Measurements from ENCODE around the gene LIMCH1.

Gene LIMCH1

GRCh38 chr4:41556526-41556925, 18.6 kb downstream of the LIMCH1 start:
- no peaks in the 10 kb centered on the region for H3K27me3 ChIP-seq (ENCODE audit: control insufficient read depth in 5 of 5, insufficient read depth in 4 of 5, low read length in 5 of 5)
- no peak overlapping the region for H3K27ac ChIP-seq (ENCODE audit: low read depth, low read length)
- no peak overlapping the region for H3K9ac ChIP-seq (ENCODE audit: low read length in 5 of 5)
- no peaks in the 10 kb centered on the region for H3K9me3 ChIP-seq (ENCODE audit: control insufficient read depth in 5 of 5, low read length in 5 of 5)
- H3K4me3 ChIP-seq (ENCODE audit: low read depth in 1 of 5, low read length in 5 of 5): no peak overlapping the region
- peaks cover 0 to 9% (median 4%) of the 10 kb centered on the region in 5 donors for H3K4me1 ChIP-seq (ENCODE audit: control insufficient read depth in 5 of 5, insufficient read depth in 5 of 5, low read length in 5 of 5)
- no peaks in the 10 kb centered on the region for H3K36me3 ChIP-seq (ENCODE audit: control insufficient read depth in 5 of 5, insufficient read depth in 5 of 5, low read length in 5 of 5)

- H3K4me1 ChIP-seq (ENCODE audit: control insufficient read depth in 5 of 5, insufficient read depth in 5 of 5, low read length in 5 of 5): peaks cover 0 to 25% (median 11%) of the 10 kb centered on the region in 5 donors
- H3K9ac ChIP-seq (ENCODE audit: low read length in 5 of 5): no peak overlapping the region
- H3K27ac ChIP-seq (ENCODE audit: low read depth, low read length): no peak overlapping the region
- H3K4me3 ChIP-seq (ENCODE audit: low read depth in 1 of 5, low read length in 5 of 5): no peak overlapping the region
- no peaks in the 10 kb centered on the region for H3K9me3 ChIP-seq (ENCODE audit: control insufficient read depth in 5 of 5, low read length in 5 of 5)
- no peaks in the 10 kb centered on the region for H3K36me3 ChIP-seq (ENCODE audit: control insufficient read depth in 5 of 5, insufficient read depth in 5 of 5, low read length in 5 of 5)
- H3K27me3 ChIP-seq (ENCODE audit: control insufficient read depth in 5 of 5, insufficient read depth in 4 of 5, low read length in 5 of 5): no peaks in the 10 kb centered on the region
Observed at GRCh38 chr4:41559940-41560516, 22.1 kb downstream of the LIMCH1 start.

- peaks cover 0 to 25% (median 10%) of the 10 kb centered on the region in 5 donors for H3K4me1 ChIP-seq (ENCODE audit: control insufficient read depth in 5 of 5, insufficient read depth in 5 of 5, low read length in 5 of 5)
- no peak overlapping the region for H3K9ac ChIP-seq (ENCODE audit: low read length in 5 of 5)
- H3K27me3 ChIP-seq (ENCODE audit: control insufficient read depth in 5 of 5, insufficient read depth in 4 of 5, low read length in 5 of 5): no peaks in the 10 kb centered on the region
- no peaks in the 10 kb centered on the region for H3K9me3 ChIP-seq (ENCODE audit: control insufficient read depth in 5 of 5, low read length in 5 of 5)
- H3K27ac ChIP-seq (ENCODE audit: low read depth, low read length): no peak overlapping the region
- H3K36me3 ChIP-seq (ENCODE audit: control insufficient read depth in 5 of 5, insufficient read depth in 5 of 5, low read length in 5 of 5): no peaks in the 10 kb centered on the region
- H3K4me3 ChIP-seq (ENCODE audit: low read depth in 1 of 5, low read length in 5 of 5): no peak overlapping the region
Observed at GRCh38 chr4:41561244-41561643, 23.3 kb downstream of the LIMCH1 start.

- Histone ChIP-seq H3K4me3 (ENCODE audit: low read depth in 1 of 5, low read length in 5 of 5) (no peak overlapping the region), H3K4me1 (ENCODE audit: control insufficient read depth in 5 of 5, insufficient read depth in 5 of 5, low read length in 5 of 5) (peaks cover 0 to 13% (median 4%) of the 10 kb centered on the region in 5 donors)
Observed at GRCh38 chr4:41567186-41567585, 29.2 kb downstream of the LIMCH1 start.

GRCh38 chr4:41568363-41568762, 30.4 kb downstream of the LIMCH1 start:
- H3K36me3 ChIP-seq (ENCODE audit: control insufficient read depth in 5 of 5, insufficient read depth in 5 of 5, low read length in 5 of 5): no peaks in the 10 kb centered on the region
- no peak overlapping the region for H3K4me3 ChIP-seq (ENCODE audit: low read depth in 1 of 5, low read length in 5 of 5)
- H3K27ac ChIP-seq (ENCODE audit: low read depth, low read length): no peak overlapping the region
- H3K4me1 ChIP-seq (ENCODE audit: control insufficient read depth in 5 of 5, insufficient read depth in 5 of 5, low read length in 5 of 5): peaks cover 0 to 15% (median 12%) of the 10 kb centered on the region in 5 donors
- H3K9me3 ChIP-seq (ENCODE audit: control insufficient read depth in 5 of 5, low read length in 5 of 5): no peaks in the 10 kb centered on the region
- no peaks in the 10 kb centered on the region for H3K27me3 ChIP-seq (ENCODE audit: control insufficient read depth in 5 of 5, insufficient read depth in 4 of 5, low read length in 5 of 5)
- H3K9ac ChIP-seq (ENCODE audit: low read length in 5 of 5): no peak overlapping the region

More at GRCh38 chr4:41567186-41567585, 29.2 kb downstream of the LIMCH1 start:
- no peak overlapping the region for H3K9ac ChIP-seq (ENCODE audit: low read length in 5 of 5)
- no peak overlapping the region for H3K27ac ChIP-seq (ENCODE audit: low read depth, low read length)
- H3K36me3 ChIP-seq (ENCODE audit: control insufficient read depth in 5 of 5, insufficient read depth in 5 of 5, low read length in 5 of 5): no peaks in the 10 kb centered on the region
- no peaks in the 10 kb centered on the region for H3K9me3 ChIP-seq (ENCODE audit: control insufficient read depth in 5 of 5, low read length in 5 of 5)
- no peaks in the 10 kb centered on the region for H3K27me3 ChIP-seq (ENCODE audit: control insufficient read depth in 5 of 5, insufficient read depth in 4 of 5, low read length in 5 of 5)

- H3K27ac ChIP-seq (ENCODE audit: low read depth, low read length): no peak overlapping the region
- H3K4me1 ChIP-seq (ENCODE audit: control insufficient read depth in 5 of 5, insufficient read depth in 5 of 5, low read length in 5 of 5): peaks cover 0 to 21% (median 18%) of the 10 kb centered on the region in 5 donors
- H3K9me3 ChIP-seq (ENCODE audit: control insufficient read depth in 5 of 5, low read length in 5 of 5): no peaks in the 10 kb centered on the region
- no peak overlapping the region for H3K4me3 ChIP-seq (ENCODE audit: low read depth in 1 of 5, low read length in 5 of 5)
- no peaks in the 10 kb centered on the region for H3K36me3 ChIP-seq (ENCODE audit: control insufficient read depth in 5 of 5, insufficient read depth in 5 of 5, low read length in 5 of 5)
- no peaks in the 10 kb centered on the region for H3K27me3 ChIP-seq (ENCODE audit: control insufficient read depth in 5 of 5, insufficient read depth in 4 of 5, low read length in 5 of 5)
- no peak overlapping the region for H3K9ac ChIP-seq (ENCODE audit: low read length in 5 of 5)
Observed at GRCh38 chr4:41569961-41570360, 32.0 kb downstream of the LIMCH1 start.

- H3K4me3 ChIP-seq (ENCODE audit: low read depth in 1 of 5, low read length in 5 of 5): no peak overlapping the region
- no peaks in the 10 kb centered on the region for H3K36me3 ChIP-seq (ENCODE audit: control insufficient read depth in 5 of 5, insufficient read depth in 5 of 5, low read length in 5 of 5)
- no peak overlapping the region for H3K9ac ChIP-seq (ENCODE audit: low read length in 5 of 5)
- H3K27ac ChIP-seq (ENCODE audit: low read depth, low read length): peak overlapping the region; percentile 8
- no peaks in the 10 kb centered on the region for H3K9me3 ChIP-seq (ENCODE audit: control insufficient read depth in 5 of 5, low read length in 5 of 5)
- H3K27me3 ChIP-seq (ENCODE audit: control insufficient read depth in 5 of 5, insufficient read depth in 4 of 5, low read length in 5 of 5): no peaks in the 10 kb centered on the region
- H3K4me1 ChIP-seq (ENCODE audit: control insufficient read depth in 5 of 5, insufficient read depth in 5 of 5, low read length in 5 of 5): peaks cover 0 to 23% (median 21%) of the 10 kb centered on the region in 5 donors
Observed at GRCh38 chr4:41571422-41571821, 33.5 kb downstream of the LIMCH1 start.

- Histone ChIP-seq H3K4me3 (ENCODE audit: low read depth in 1 of 5, low read length in 5 of 5) (peak overlapping the region in 3 of 5 donors; percentile 1 to 48 (median 33)), H3K9me3 (ENCODE audit: control insufficient read depth in 5 of 5, low read length in 5 of 5) (no peaks in the 10 kb centered on the region), H3K9ac (ENCODE audit: low read length in 5 of 5) (peak overlapping the region in 2 of 5 donors; percentile 1 to 29), H3K27me3 (ENCODE audit: control insufficient read depth in 5 of 5, insufficient read depth in 4 of 5, low read length in 5 of 5) (no peaks in the 10 kb centered on the region), H3K27ac (ENCODE audit: low read depth, low read length) (peak overlapping the region; percentile 60), H3K36me3 (ENCODE audit: control insufficient read depth in 5 of 5, insufficient read depth in 5 of 5, low read length in 5 of 5) (no peaks in the 10 kb centered on the region), H3K4me1 (ENCODE audit: control insufficient read depth in 5 of 5, insufficient read depth in 5 of 5, low read length in 5 of 5) (peaks cover 0 to 23% (median 16%) of the 10 kb centered on the region in 5 donors)
Observed at GRCh38 chr4:41572516-41572915, 34.6 kb downstream of the LIMCH1 start.

GRCh38 chr4:41572956-41573355, 35.0 kb downstream of the LIMCH1 start:
- no peaks in the 10 kb centered on the region for H3K27me3 ChIP-seq (ENCODE audit: control insufficient read depth in 5 of 5, insufficient read depth in 4 of 5, low read length in 5 of 5)
- peaks cover 0 to 23% (median 16%) of the 10 kb centered on the region in 5 donors for H3K4me1 ChIP-seq (ENCODE audit: control insufficient read depth in 5 of 5, insufficient read depth in 5 of 5, low read length in 5 of 5)
- no peaks in the 10 kb centered on the region for H3K9me3 ChIP-seq (ENCODE audit: control insufficient read depth in 5 of 5, low read length in 5 of 5)
- no peaks in the 10 kb centered on the region for H3K36me3 ChIP-seq (ENCODE audit: control insufficient read depth in 5 of 5, insufficient read depth in 5 of 5, low read length in 5 of 5)
- H3K4me3 ChIP-seq (ENCODE audit: low read depth in 1 of 5, low read length in 5 of 5): peak overlapping the region in 3 of 5 donors; percentile 1 to 48 (median 33)
- H3K9ac ChIP-seq (ENCODE audit: low read length in 5 of 5): peak overlapping the region in 1 of 5 donors; percentile 1
- H3K27ac ChIP-seq (ENCODE audit: low read depth, low read length): peak overlapping the region; percentile 60

- H3K9me3 ChIP-seq (ENCODE audit: control insufficient read depth in 5 of 5, low read length in 5 of 5): no peaks in the 10 kb centered on the region
- no peaks in the 10 kb centered on the region for H3K36me3 ChIP-seq (ENCODE audit: control insufficient read depth in 5 of 5, insufficient read depth in 5 of 5, low read length in 5 of 5)
- peak overlapping the region in 1 of 5 donors; percentile 0 for H3K4me3 ChIP-seq (ENCODE audit: low read depth in 1 of 5, low read length in 5 of 5)
- no peak overlapping the region for H3K9ac ChIP-seq (ENCODE audit: low read length in 5 of 5)
- peak overlapping the region; percentile 64 for H3K27ac ChIP-seq (ENCODE audit: low read depth, low read length)
- no peaks in the 10 kb centered on the region for H3K27me3 ChIP-seq (ENCODE audit: control insufficient read depth in 5 of 5, insufficient read depth in 4 of 5, low read length in 5 of 5)
- peaks cover 0 to 23% (median 16%) of the 10 kb centered on the region in 5 donors for H3K4me1 ChIP-seq (ENCODE audit: control insufficient read depth in 5 of 5, insufficient read depth in 5 of 5, low read length in 5 of 5)
Observed at GRCh38 chr4:41573502-41574001, 35.6 kb downstream of the LIMCH1 start.
